GM18951 (cell line): ENCODE results near the gene MBNL1.
A peak's percentile ranks its signal among the peaks of the same experiment; 100 is the strongest.

Experiments used
- POLR2A ChIP-seq: IDR thresholded peaks from 4 replicates; pipeline ENCODE4 v1.6.1; 2011; ENCODE audit warnings: mild to moderate bottlenecking; ENCODE audit not compliant: insufficient read length, insufficient read depth; ENCODE audit errors: extremely low read depth
- in situ Hi-C: fragments of 300-500 bp; cut with MboI; formaldehyde crosslinking; loops from one replicate; pipeline ENCODE4 v1.12.0; 2022; ENCODE audit warnings: low sequenced_read_pairs, mixed read lengths, inconsistent platforms; ENCODE audit not compliant: unreplicated experiment

Gene MBNL1

GRCh38 chr3:152314677-152315353 lies 46.1 kb downstream of the MBNL1 start:
- TF ChIP-seq POLR2A, result no peak
- in situ Hi-C loops, result no loop called here

DNA sequence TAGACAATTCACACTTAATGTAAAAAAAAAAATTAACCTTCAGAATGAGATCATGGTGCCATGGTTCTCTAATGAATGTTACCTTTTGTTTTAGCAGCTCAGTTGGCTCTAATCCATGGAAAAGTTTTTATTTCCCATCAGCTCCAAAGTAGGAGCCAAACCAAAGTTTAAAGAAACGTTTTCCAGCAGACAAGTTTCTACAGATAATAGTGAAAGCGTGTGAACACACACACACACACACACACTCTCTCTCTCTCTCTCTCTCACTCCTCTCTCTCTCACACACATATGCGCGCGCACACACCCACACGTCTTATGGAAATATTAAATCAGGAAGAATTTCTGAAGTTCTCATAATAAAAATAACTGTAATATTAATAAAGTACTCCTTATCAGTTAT lies 46.9 kb downstream of the MBNL1 start:
- in situ Hi-C loops, result no loop called here
- TF ChIP-seq POLR2A, result no peak

DNA sequence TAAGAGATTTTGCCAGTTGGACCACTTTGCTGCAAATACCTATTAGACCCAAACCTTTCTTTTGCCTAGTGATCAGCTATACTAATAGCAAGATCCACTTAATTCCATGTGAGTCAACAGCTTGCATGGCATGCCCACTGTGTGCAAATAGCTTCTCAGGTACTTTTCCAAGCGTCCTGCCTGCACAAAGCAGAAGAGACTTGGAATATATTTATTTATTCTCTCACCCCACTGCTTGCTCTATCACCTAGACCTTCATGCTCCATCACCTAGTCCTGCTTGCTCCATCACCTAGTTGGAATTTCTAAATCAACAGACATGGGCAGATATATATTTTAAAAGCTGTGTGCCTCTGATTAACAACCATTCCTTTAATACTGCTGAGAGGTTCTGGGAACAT lies 47.6 kb downstream of the MBNL1 start:
- in situ Hi-C loops, result no loop called here
- TF ChIP-seq POLR2A, result no peak

DNA sequence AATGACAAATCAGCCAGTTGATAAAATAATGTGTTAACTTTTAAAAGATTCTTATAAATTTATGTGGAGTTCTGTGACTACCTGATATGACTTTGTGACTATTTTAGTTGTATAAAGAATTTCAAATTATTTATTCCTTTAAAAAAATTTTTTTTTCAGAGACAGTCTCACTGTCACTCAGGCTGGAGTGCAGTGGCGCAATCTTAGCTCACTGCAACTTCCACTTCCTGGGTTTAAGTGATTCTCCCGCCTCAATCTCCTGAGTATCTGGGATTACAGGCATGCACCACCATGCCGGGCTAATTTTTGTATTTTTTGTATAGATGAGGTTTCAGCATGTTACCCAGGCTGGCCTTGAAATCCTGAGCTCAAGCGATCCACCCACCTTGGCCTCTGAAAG lies 48.5 kb downstream of the MBNL1 start:
- in situ Hi-C loops, result no loop called here
- no peak for TF ChIP-seq POLR2A

- no peak for TF ChIP-seq POLR2A
- in situ Hi-C loops, result no loop called here
Observed at GRCh38 chr3:152317956-152318355, 49.2 kb downstream of the MBNL1 start.

DNA sequence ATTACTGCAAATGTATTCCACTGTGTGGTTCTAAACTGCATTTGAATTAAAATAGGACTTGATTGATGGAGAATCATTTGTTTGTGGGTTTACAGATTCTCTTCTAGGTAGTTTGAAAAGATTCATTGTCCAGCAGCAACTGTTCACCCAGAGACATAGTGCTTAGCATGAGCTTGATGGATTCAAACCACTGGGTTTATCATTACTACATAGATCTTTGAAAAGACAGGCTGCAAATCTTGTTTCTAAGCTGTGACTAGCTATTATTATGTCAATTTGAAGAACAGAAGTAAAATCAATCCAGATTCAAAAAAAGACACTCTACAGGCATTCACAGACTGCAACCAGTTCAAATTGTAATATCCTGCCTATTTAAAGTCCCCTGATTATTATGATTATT lies 49.8 kb downstream of the MBNL1 start:
- in situ Hi-C loops, result no loop called here
- TF ChIP-seq POLR2A, result no peak

DNA sequence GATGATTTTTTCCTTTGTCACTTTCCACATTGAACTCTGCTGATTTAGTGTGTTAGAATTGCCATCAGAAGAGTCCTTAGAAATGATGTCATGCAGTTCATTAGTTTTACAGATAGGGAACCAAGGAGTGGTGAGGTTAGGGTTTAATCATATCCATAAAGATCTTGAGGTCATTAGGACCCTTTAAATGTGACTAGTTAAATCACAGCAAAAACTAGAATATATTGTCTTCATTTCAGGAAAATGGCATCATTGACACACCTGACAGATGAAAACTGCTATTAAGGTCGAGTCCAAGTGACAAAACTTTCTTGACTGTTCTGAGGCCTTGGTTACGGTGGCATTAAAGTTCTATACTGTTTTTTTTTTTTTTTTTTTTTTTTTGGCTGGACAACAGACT lies 50.5 kb downstream of the MBNL1 start:
- in situ Hi-C loops, result no loop called here
- no peak for TF ChIP-seq POLR2A

GRCh38 chr3:152319831-152320617 lies 51.3 kb downstream of the MBNL1 start:
- in situ Hi-C loops, result no loop called here
- no peak for TF ChIP-seq POLR2A

- in situ Hi-C loops, result no loop called here
Observed at GRCh38 chr3:152321200-152321954, 52.6 kb downstream of the MBNL1 start.

DNA sequence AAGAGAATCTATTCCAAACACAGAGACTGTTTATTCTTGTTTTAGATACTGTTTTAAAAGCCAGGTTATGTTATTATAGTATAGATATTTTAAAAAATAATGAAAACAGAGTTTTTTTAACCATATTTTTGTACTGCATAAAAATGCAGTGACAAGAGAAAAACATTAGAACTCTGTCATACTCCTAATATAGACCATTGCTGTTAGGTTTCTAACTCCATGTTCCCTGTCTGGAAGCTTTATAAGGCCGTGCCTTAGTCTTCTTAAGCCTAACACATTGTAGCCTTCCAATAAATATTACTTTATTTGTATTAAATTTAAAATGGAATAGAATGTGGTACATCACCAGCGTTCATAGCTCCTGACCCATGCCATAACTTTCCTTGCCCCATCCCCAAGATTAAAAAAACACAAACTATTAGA lies 53.2 kb downstream of the MBNL1 start:
- no peak for TF ChIP-seq POLR2A
- in situ Hi-C loops, result no loop called here

More at GRCh38 chr3:152321200-152321954, 52.6 kb downstream of the MBNL1 start:
- TF ChIP-seq POLR2A, result no peak

- no peak for TF ChIP-seq POLR2A
- in situ Hi-C loops, result no loop called here
Observed at GRCh38 chr3:152322756-152323155, 54.0 kb downstream of the MBNL1 start.

GRCh38 chr3:152323834-152324233 lies 55.1 kb downstream of the MBNL1 start:
- in situ Hi-C loops, result no loop called here
- TF ChIP-seq POLR2A, result peak; percentile 23

DNA sequence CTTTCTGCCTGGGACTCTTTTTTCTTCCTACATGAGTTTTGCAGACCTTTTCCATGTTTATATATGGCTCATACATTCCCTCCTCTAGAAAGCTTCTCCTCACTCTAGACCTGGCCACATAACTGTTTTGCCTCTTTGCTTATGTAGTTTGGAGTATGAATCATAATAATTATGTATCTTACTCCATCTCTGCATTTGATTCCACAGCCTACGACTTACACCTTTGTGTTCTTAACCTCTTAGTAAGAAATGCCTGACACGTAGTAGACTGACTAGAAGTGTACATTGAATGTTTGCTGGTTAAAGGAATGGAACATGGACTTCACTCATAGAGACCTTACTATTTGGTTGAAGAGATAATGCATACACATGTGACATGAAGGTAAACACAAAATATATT lies 56.4 kb downstream of the MBNL1 start:
- no peak for TF ChIP-seq POLR2A
- in situ Hi-C loops, result no loop called here
